Glutamatergic neuron (in vitro differentiated cells): ENCODE results near the gene TSC22D2. TPM values are rescaled to one million over a fixed set of nuclear protein-coding genes. Genes with fewer than 3 reads are reported as not detected.
A peak's percentile ranks its signal among the peaks of the same experiment; 100 is the strongest.

Source experiments
- DNase-seq: peaks from one replicate; pipeline ENCODE4 v3.0.0; 2022
- H3K27ac Mint-ChIP-seq: one replicate; pipeline ENCODE4 v1.8.0; 2020; ENCODE audit warnings: mild to moderate bottlenecking, mixed read lengths, inconsistent platforms; ENCODE audit not compliant: unreplicated experiment
- H3K27me3 Mint-ChIP-seq: one replicate; pipeline ENCODE4 v1.8.0; 2020; ENCODE audit warnings: mild to moderate bottlenecking, moderate library complexity, mixed read lengths, inconsistent platforms; ENCODE audit not compliant: unreplicated experiment
- H3K36me3 Mint-ChIP-seq: one replicate; pipeline ENCODE4 v1.8.0; 2020; ENCODE audit warnings: mild to moderate bottlenecking, mixed read lengths, inconsistent platforms; ENCODE audit not compliant: unreplicated experiment
- H3K4me1 Mint-ChIP-seq: one replicate; pipeline ENCODE4 v1.8.0; 2020; ENCODE audit warnings: mild to moderate bottlenecking, low read depth, mixed read lengths, inconsistent platforms; ENCODE audit not compliant: unreplicated experiment
- H3K4me3 Mint-ChIP-seq: one replicate; pipeline ENCODE4 v1.8.0; 2020; ENCODE audit warnings: mild to moderate bottlenecking, mixed read lengths, inconsistent platforms; ENCODE audit not compliant: unreplicated experiment
- H3K9me3 Mint-ChIP-seq: one replicate; pipeline ENCODE4 v1.8.0; 2020; ENCODE audit warnings: mild to moderate bottlenecking, moderate library complexity, mixed read lengths, inconsistent platforms; ENCODE audit not compliant: unreplicated experiment
- CTCF ChIP-seq: fragments of 200-600 bp; sonication (generic); IDR thresholded peaks from one replicate; pipeline ENCODE4 v1.5.0; 2021; ENCODE audit not compliant: partially characterized antibody, unreplicated experiment
- total RNA-seq: library from RNA; stranded (reverse); fragmentation: NEBNext Ultra II Directional; extraction: Animal tissue kit (Norgen Biotek cat#: 25700); gene quantifications from one replicate; pipeline ENCODE4 v1.2.1, GENCODE V29; 2021; ENCODE audit not compliant: unreplicated experiment

Gene TSC22D2
- total RNA-seq, 1 donor from 2014 or later: 87.3 TPM

GRCh38 chr3:150363420-150363819, 44.7 kb upstream of the TSC22D2 start:
- no peak overlapping the region for H3K4me3 Mint-ChIP-seq
- H3K36me3 Mint-ChIP-seq: no peaks in the 10 kb centered on the region
- no peaks in the 10 kb centered on the region for H3K9me3 Mint-ChIP-seq
- no peak for DNase-seq
- H3K27me3 Mint-ChIP-seq: no peaks in the 10 kb centered on the region
- no peaks in the 10 kb centered on the region for H3K4me1 Mint-ChIP-seq
- no peak for TF ChIP-seq CTCF
- no peak overlapping the region for H3K27ac Mint-ChIP-seq

GRCh38 chr3:150365132-150365604, 42.9 kb upstream of the TSC22D2 start:
- Mint-ChIP-seq H3K4me1 (peaks cover 3% of the 10 kb centered on the region), H3K4me3 (no peak overlapping the region), H3K27ac (no peak overlapping the region), H3K9me3 (no peaks in the 10 kb centered on the region), H3K27me3 (no peaks in the 10 kb centered on the region), H3K36me3 (no peaks in the 10 kb centered on the region)
- TF ChIP-seq CTCF: no peak
- DNase-seq: no peak

GRCh38 chr3:150367757-150368156, 40.3 kb upstream of the TSC22D2 start:
- Mint-ChIP-seq H3K27me3 (no peaks in the 10 kb centered on the region), H3K36me3 (peaks cover 4% of the 10 kb centered on the region), H3K4me1 (peaks cover 17% of the 10 kb centered on the region)

GRCh38 chr3:150370122-150370602, 37.9 kb upstream of the TSC22D2 start:
- H3K27me3 Mint-ChIP-seq: no peaks in the 10 kb centered on the region
- H3K4me1 Mint-ChIP-seq: peaks cover 17% of the 10 kb centered on the region
- no peak for TF ChIP-seq CTCF
- DNase-seq: no peak
- peak overlapping the region; percentile 5 for H3K4me3 Mint-ChIP-seq
- H3K27ac Mint-ChIP-seq: no peak overlapping the region
- peaks cover 3% of the 10 kb centered on the region for H3K9me3 Mint-ChIP-seq
- peaks cover 4% of the 10 kb centered on the region for H3K36me3 Mint-ChIP-seq

More at GRCh38 chr3:150367757-150368156, 40.3 kb upstream of the TSC22D2 start:
- Mint-ChIP-seq H3K9me3 (peaks cover 3% of the 10 kb centered on the region), H3K4me3 (no peak overlapping the region), H3K27ac (no peak overlapping the region)
- TF ChIP-seq CTCF: no peak
- no peak for DNase-seq

- Mint-ChIP-seq H3K4me3 (peak overlapping the region; percentile 2), H3K27ac (no peak overlapping the region), H3K36me3 (peaks cover 4% of the 10 kb centered on the region), H3K27me3 (no peaks in the 10 kb centered on the region), H3K9me3 (peaks cover 3% of the 10 kb centered on the region), H3K4me1 (peaks cover 18% of the 10 kb centered on the region)
- no peak for TF ChIP-seq CTCF
- DNase-seq: no peak
Observed at GRCh38 chr3:150370999-150371398, 37.1 kb upstream of the TSC22D2 start.
